AG09309 (cell line): Measurements from ENCODE around the gene FAM170B.

ENCODE experiments used
- DNase-seq: peaks from one replicate; pipeline ENCODE4 v3.0.0-alpha.2; 2010; ENCODE audit warnings: low read depth
- H3K4me3 ChIP-seq: 2 replicates; pipeline ENCODE4 v1.5.1; 2011; ENCODE audit warnings: mild to moderate bottlenecking, low read depth, low read length, moderate library complexity; ENCODE audit not compliant: control insufficient read depth
- CTCF ChIP-seq: IDR thresholded peaks from 2 replicates; pipeline ENCODE4 v1.5.1; 2011; ENCODE audit warnings: mild to moderate bottlenecking, low read depth, low read length, inconsistent platforms; ENCODE audit not compliant: insufficient read depth, control insufficient read depth; ENCODE audit errors: missing control alignments

Gene FAM170B

GRCh38 chr10:49172777-49173132 lies 38.9 kb upstream of the FAM170B start:
- no peak for DNase-seq
- no peak overlapping the region for H3K4me3 ChIP-seq

GRCh38 chr10:49172061-49172776 lies 38.4 kb upstream of the FAM170B start:
- no peak for DNase-seq
- TF ChIP-seq CTCF, result no peak
- no peak overlapping the region for H3K4me3 ChIP-seq

More at GRCh38 chr10:49172777-49173132, 38.9 kb upstream of the FAM170B start:
- TF ChIP-seq CTCF, result no peak

GRCh38 chr10:49171326-49172060 lies 37.7 kb upstream of the FAM170B start:
- TF ChIP-seq CTCF, result no peak
- no peak for DNase-seq
- H3K4me3 ChIP-seq, result no peak overlapping the region

- no peak overlapping the region for H3K4me3 ChIP-seq
- DNase-seq, result no peak
- no peak for TF ChIP-seq CTCF
Observed at GRCh38 chr10:49170632-49171325, 37.0 kb upstream of the FAM170B start.

GRCh38 chr10:49169776-49170175 lies 36.0 kb upstream of the FAM170B start:
- H3K4me3 ChIP-seq, result no peak overlapping the region
- DNase-seq, result no peak
- TF ChIP-seq CTCF, result no peak

- DNase-seq, result no peak
- H3K4me3 ChIP-seq, result no peak overlapping the region
- TF ChIP-seq CTCF, result no peak
Observed at GRCh38 chr10:49168831-49169500, 35.1 kb upstream of the FAM170B start.
